Thyroid gland (tissue), 4 donors: Measurements from ENCODE around the gene RNPEPL1. TPM values are rescaled to one million over a fixed set of nuclear protein-coding genes. Genes with fewer than 3 reads are reported as not detected.
"Not testable (repeated sequence)": the region's sequence is repeated elsewhere in the genome, so short reads cannot be mapped to it uniquely, and the experiment has no call there.

Experiments used
- DNase-seq, 2 donors: peaks; one replicate each; pipeline ENCODE4 v3.0.0-alpha.2; 2019
- H3K27ac ChIP-seq, 3 donors: fragments of 200-600 bp; sonication (generic); 1 replicate in 2 of 3; 2 replicates in 1 of 3; pipeline ENCODE4 v1.5.1; 2016 to 2019; ENCODE audit warnings: mild to moderate bottlenecking in 1 of 3, moderate library complexity in 1 of 3
- H3K27me3 ChIP-seq: fragments of 200-600 bp; sonication (generic); one replicate; pipeline ENCODE4 v1.5.1; 2019
- H3K36me3 ChIP-seq, 2 donors: fragments of 200-600 bp; sonication (generic); one replicate each; pipeline ENCODE4 v1.5.1; 2016 to 2019
- H3K4me1 ChIP-seq, 2 donors: fragments of 200-600 bp; sonication (generic); one replicate each; pipeline ENCODE4 v1.5.1; 2017 to 2019
- H3K4me3 ChIP-seq, 3 donors: fragments of 200-600 bp; sonication (generic); replicated peaks in 1 of 3; 1 replicate in 2 of 3; 2 replicates in 1 of 3; pipeline ENCODE4 v1.5.1; 2016; ENCODE audit warnings: mild to moderate bottlenecking in 1 of 3
- H3K9me3 ChIP-seq: fragments of 200-600 bp; sonication (generic); one replicate; pipeline ENCODE4 v1.5.1; 2017
- CTCF ChIP-seq, 6 experiments: fragments of 200-600 bp in 3 of 6; fragments of 450-650 bp in 3 of 6; sonication (generic) in 3 of 6; IDR thresholded peaks; one replicate each; pipeline ENCODE4 v1.5.1; 2016 to 2019; ENCODE audit warnings: antibody characterized with exemption in 6 of 6, mild to moderate bottlenecking in 2 of 6, inconsistent platforms in 1 of 6, moderate library complexity in 1 of 6
- POLR2A ChIP-seq, 2 donors: fragments of 450-650 bp; IDR thresholded peaks; one replicate each; pipeline ENCODE4 v1.6.1; 2017; ENCODE audit warnings: antibody characterized with exemption in 2 of 2, mild to moderate bottlenecking in 2 of 2, moderate library complexity in 1 of 2
- WGBS, 2 donors: methylation state at CpG; one replicate each; pipeline ENCODE4 v1.1.5; 2017; 5-methylcytosine and 5-hydroxymethylcytosine counted together
- intact Hi-C: fragments of 100-400 bp; cut with DNase I; formaldehyde crosslinking; loops from one replicate; pipeline ENCODE4 v1.15.1; 2023
- total RNA-seq, 4 donors: library from RNA; depleted of rRNA; stranded (reverse); fragments of >200 nt; gene quantifications; one replicate each; pipeline ENCODE4 v1.2.3, GENCODE V29; 2016

The RNPEPL1 gene
- total RNA-seq, 4 donors from 2014 or later, result 20.0 to 45.5 (median 37.3) TPM

DNA sequence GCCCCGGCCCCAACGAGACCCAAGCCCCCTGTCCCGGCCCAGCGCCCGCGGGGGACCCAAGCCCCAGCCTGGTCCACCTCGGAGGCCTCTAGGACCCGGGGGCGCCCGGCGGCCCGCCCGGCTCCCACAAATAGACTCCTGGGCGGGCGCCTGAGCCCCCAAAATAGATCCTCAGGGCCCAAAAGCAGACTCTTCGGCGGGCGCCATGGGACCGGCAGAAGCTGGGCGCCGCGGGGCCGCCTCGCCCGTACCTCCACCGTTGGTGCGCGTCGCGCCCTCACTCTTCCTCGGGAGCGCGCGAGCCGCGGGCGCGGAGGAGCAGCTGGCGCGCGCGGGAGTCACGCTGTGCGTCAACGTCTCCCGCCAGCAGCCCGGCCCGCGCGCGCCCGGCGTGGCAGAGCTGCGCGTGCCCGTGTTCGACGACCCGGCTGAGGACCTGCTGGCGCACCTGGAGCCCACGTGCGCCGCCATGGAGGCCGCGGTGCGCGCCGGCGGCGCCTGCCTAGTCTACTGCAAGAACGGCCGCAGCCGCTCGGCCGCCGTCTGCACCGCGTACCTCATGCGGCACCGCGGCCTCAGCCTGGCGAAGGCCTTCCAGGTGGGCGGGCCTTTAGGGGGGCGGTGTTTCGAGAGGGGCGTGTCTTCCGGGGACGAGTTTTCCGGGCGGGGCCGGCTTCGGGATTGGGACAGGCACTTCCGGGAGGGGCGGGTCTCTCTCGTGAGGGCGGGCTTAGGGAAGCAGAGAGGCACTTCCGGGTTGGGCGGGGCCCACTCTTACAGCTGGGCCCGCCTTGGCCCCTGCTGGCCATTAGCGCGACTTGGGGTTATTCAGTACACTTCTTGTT, 7.6 kb upstream of the RNPEPL1 start:
- TF ChIP-seq POLR2A (IDR thresholded peaks at IDR 0.05) (peak in 1 of 2 donors; percentile 95), CTCF (IDR thresholded peaks at IDR 0.05) (peak in 3 of 6 experiments; percentile 30 to 54 (median 30))
- no peaks in the 10 kb centered on the region for H3K9me3 ChIP-seq
- H3K4me1 ChIP-seq, result peaks cover 30 to 45% of the 10 kb centered on the region in 2 donors
- DNase-seq, result peak; percentile 99 to 100
- H3K4me3 ChIP-seq, result peak overlapping the region; percentile 60 to 97 (median 96)
- 0 to 2% methylated on average over 4 to 13 of the region's 101 CpGs for WGBS, 2 donors
- peak overlapping the region; percentile 95 to 100 (median 99) for H3K27ac ChIP-seq
- no peaks in the 10 kb centered on the region for H3K27me3 ChIP-seq
- intact Hi-C loops, result loop anchor here (10.0 kb wide), 1 partner anchor 326 kb away; no protein-coding TSS in a partner anchor
- H3K36me3 ChIP-seq, result no peaks in the 10 kb centered on the region

- no peak for DNase-seq
- Histone ChIP-seq H3K27ac (peak overlapping the region; percentile 33 to 100 (median 66)), H3K4me3 (no peak overlapping the region), H3K9me3 (no peaks in the 10 kb centered on the region), H3K36me3 (no peaks in the 10 kb centered on the region), H3K27me3 (no peaks in the 10 kb centered on the region), H3K4me1 (peaks cover 36 to 51% of the 10 kb centered on the region in 2 donors)
- TF ChIP-seq CTCF (IDR thresholded peaks at IDR 0.05) (peak in 1 of 6 experiments; percentile 37), POLR2A (IDR thresholded peaks at IDR 0.05) (no peak)
- 29 to 43% methylated on average over 10 to 14 of the region's 14 CpGs for WGBS, 2 donors
- intact Hi-C loops, result loop anchor here (10.0 kb wide), 1 partner anchor 327 kb away; no protein-coding TSS in a partner anchor
These were observed 6.8 kb upstream of the RNPEPL1 start for GRCh38 chr2:240561325-240561971.

- DNase-seq, H3K27me3 ChIP-seq: not testable (repeated sequence)
These were observed 5.1 kb upstream of the RNPEPL1 start for GRCh38 chr2:240563231-240563630.

DNA sequence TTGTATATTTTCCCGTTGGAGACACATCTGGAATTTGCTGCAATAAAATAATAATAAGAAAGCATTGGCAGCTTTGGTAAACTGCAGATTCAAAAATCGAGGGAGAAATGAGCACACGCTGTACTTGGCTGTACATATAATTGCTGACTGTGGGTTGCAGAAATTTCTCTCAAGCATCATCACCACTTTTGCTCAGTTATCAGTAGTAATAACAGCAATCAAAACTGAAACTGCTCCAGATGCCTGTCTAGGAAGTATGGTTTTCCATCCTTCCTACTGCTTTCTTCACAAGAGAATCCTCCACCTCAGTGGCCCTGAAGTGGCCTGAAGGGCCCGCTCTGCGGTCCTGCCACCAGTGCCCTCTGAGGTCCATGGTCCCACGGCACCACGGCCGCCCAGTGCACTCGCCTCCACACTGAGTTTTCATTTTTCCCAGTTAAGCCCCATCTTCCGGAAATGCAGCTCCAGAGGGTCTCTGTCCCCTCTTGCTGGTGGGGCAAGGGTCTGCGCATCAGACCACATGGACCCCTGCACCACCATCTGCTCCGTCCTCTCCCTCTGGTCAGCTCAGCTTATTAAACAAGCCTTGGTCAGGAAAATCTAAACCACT, 4.2 kb upstream of the RNPEPL1 start:
- TF ChIP-seq CTCF (IDR thresholded peaks at IDR 0.05) (no peak), POLR2A (IDR thresholded peaks at IDR 0.05) (no peak)
- Histone ChIP-seq H3K27me3 (no peaks in the 10 kb centered on the region), H3K27ac (no peak overlapping the region), H3K36me3 (no peaks in the 10 kb centered on the region), H3K4me3 (no peak overlapping the region), H3K4me1 (peaks cover 35 to 43% of the 10 kb centered on the region in 2 donors), H3K9me3 (no peaks in the 10 kb centered on the region)
- DNase-seq, result no peak
- 90 to 95% methylated on average over 12 of the region's 12 CpGs for WGBS, 2 donors
- intact Hi-C loops, result loop anchor here (10.0 kb wide), 1 partner anchor 329 kb away; no protein-coding TSS in a partner anchor

More at GRCh38 chr2:240563231-240563630, 5.1 kb upstream of the RNPEPL1 start:
- not testable (repeated sequence) for H3K4me3 ChIP-seq, H3K9me3 ChIP-seq, H3K27ac ChIP-seq, H3K36me3 ChIP-seq
- intact Hi-C loops, result loop anchor here (10.0 kb wide), 1 partner anchor 328 kb away; no protein-coding TSS in a partner anchor
- WGBS, 2 donors, result 97 to 98% methylated on average over 17 of the region's 17 CpGs
- H3K4me1 ChIP-seq, result peaks cover 36 to 48% of the 10 kb centered on the region in 2 donors

DNA sequence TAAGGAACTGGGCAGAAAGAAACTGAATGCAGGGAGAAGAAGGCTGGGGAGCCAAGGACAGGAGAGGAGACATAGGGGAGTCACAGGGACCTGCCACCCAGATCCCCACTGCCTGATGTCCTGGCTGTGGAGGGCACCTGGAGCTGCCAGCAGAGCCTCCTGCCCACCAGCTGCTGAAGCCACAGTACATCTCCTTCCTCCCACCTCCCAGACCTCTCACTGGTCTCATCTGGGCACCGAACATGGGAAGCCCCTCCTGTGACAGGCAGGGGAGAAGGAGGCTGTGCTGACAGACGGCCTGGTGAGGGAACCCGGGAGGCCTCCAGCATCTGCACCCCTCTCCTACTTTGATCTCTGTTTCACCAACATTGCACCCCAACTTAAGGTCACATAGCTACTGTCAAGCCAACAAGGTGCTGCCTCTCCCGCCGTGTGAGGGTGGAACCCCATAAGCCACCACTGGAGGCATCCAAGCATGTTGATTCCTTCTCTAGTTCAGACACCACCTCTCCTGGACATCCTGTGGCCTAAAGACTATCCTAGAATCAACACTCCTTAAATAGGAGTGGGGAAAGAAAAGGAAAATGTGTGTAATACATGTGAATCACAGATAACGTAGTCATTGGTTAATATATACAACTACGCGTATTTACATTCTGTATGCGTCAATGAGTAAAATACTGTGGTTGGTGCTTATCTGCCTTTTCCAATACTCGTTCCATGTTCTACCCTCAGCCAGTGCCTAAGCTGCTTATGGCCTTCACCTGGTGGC, 3.5 kb upstream of the RNPEPL1 start:
- Histone ChIP-seq H3K4me1 (peaks cover 36 to 43% of the 10 kb centered on the region in 2 donors), H3K27me3 (no peaks in the 10 kb centered on the region), H3K9me3 (no peaks in the 10 kb centered on the region), H3K4me3 (no peak overlapping the region), H3K27ac (no peak overlapping the region), H3K36me3 (no peaks in the 10 kb centered on the region)
- intact Hi-C loops, result loop anchor here (10.0 kb wide), 1 partner anchor 330 kb away; no protein-coding TSS in a partner anchor
- no peak for DNase-seq
- WGBS, 2 donors, result 81 to 90% methylated on average over 9 to 10 of the region's 10 CpGs
- no peak for TF ChIP-seq CTCF (IDR thresholded peaks at IDR 0.05)
- no peak for TF ChIP-seq POLR2A (IDR thresholded peaks at IDR 0.05)
